ENCODE results near the gene MKRN2.

DNA sequence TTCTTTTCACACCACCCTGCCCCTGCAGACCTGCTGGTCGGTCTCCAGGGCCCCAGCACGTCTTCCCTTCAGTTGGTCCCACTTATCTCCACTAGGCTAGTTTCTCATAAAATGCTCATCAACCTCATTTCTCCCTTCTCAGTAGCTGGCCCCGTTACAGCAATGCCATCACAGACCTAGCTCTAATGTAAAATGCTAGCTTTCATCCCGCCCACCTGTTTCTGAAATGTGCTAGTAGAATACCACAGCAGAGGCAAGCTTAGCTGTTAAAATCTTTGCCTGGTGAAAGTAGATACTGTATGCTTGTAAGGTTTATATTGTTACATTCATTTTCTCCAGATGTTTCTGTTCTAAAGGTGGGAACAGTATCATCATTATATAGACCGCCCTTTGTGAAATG, 24.7 kb upstream of the MKRN2 start:
- TF ChIP-seq, protein P1, sequence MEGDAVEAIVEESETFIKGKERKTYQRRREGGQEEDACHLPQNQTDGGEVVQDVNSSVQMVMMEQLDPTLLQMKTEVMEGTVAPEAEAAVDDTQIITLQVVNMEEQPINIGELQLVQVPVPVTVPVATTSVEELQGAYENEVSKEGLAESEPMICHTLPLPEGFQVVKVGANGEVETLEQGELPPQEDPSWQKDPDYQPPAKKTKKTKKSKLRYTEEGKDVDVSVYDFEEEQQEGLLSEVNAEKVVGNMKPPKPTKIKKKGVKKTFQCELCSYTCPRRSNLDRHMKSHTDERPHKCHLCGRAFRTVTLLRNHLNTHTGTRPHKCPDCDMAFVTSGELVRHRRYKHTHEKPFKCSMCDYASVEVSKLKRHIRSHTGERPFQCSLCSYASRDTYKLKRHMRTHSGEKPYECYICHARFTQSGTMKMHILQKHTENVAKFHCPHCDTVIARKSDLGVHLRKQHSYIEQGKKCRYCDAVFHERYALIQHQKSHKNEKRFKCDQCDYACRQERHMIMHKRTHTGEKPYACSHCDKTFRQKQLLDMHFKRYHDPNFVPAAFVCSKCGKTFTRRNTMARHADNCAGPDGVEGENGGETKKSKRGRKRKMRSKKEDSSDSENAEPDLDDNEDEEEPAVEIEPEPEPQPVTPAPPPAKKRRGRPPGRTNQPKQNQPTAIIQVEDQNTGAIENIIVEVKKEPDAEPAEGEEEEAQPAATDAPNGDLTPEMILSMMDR (conservative IDR thresholded peaks at IDR 0.05), result no peak
- no peak for TF ChIP-seq ZFX (IDR thresholded peaks at IDR 0.05)
